Measurements from ENCODE around the gene SETD1A. TPM values are rescaled to one million over a fixed set of nuclear protein-coding genes. Genes with fewer than 3 reads are reported as not detected.

Gene SETD1A
- total RNA-seq, 6 donors from 2014 or later, result 9.1 to 30.4 (median 17.0) TPM

DNA sequence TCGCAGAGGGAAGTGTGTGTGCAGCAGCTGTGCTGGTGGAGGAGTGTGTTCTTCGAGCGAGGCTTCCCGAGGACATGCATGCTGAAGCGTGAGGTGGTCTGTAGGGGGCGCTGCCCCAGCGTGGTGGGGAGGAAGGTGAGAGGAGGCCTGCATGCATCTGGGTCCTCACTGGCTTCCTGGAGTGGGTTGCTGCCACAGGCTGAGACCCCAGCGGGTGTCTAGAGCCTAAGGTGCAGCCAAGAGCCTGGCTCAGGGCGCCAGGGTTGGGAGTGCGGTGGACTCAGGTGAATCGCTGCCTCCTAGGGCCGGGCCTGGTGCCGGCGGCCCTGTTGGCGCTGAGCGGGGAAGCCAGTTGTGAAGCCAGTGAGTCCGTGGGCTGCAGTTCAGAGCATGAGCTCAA lies 19.9 kb downstream of the SETD1A start:
- 82 to 91% methylated on average over 13 to 17 of the region's 17 CpGs for WGBS, 2 donors
- peak in 1 of 2 donors; percentile 66 for DNase-seq
- peaks cover 16 to 100% (median 88%) of the 10 kb centered on the region in 4 donors for H3K36me3 ChIP-seq

DNA sequence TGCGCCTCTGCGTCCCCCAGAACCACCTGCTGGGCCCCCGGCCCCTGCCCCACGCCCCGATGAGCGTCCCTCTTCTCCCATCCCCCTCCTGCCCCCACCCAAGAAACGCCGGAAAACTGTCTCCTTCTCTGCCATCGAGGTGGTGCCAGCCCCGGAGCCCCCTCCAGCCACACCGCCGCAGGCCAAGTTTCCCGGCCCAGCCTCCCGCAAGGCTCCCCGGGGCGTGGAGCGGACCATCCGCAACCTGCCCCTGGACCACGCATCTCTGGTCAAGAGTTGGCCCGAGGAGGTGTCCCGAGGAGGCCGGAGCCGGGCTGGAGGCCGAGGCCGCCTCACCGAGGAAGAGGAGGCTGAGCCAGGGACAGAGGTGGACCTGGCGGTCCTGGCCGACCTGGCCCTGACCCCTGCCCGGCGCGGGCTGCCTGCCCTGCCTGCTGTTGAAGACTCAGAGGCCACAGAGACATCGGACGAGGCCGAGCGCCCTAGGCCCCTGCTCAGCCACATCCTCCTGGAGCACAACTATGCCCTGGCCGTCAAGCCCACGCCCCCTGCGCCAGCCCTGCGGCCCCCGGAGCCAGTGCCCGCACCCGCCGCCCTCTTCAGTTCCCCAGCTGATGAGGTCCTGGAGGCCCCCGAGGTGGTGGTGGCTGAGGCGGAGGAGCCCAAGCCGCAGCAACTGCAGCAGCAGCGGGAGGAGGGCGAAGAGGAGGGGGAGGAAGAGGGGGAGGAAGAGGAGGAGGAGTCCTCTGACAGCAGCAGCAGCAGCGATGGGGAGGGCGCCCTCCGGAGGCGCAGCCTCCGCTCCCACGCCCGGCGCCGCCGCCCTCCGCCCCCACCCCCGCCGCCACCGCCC lies 21.8 kb downstream of the SETD1A start:
- TF ChIP-seq POLR2AphosphoS5 (IDR thresholded peaks at IDR 0.05), result no peak
- no peak for TF ChIP-seq POLR2A (IDR thresholded peaks at IDR 0.05)
- TF ChIP-seq, protein P1, sequence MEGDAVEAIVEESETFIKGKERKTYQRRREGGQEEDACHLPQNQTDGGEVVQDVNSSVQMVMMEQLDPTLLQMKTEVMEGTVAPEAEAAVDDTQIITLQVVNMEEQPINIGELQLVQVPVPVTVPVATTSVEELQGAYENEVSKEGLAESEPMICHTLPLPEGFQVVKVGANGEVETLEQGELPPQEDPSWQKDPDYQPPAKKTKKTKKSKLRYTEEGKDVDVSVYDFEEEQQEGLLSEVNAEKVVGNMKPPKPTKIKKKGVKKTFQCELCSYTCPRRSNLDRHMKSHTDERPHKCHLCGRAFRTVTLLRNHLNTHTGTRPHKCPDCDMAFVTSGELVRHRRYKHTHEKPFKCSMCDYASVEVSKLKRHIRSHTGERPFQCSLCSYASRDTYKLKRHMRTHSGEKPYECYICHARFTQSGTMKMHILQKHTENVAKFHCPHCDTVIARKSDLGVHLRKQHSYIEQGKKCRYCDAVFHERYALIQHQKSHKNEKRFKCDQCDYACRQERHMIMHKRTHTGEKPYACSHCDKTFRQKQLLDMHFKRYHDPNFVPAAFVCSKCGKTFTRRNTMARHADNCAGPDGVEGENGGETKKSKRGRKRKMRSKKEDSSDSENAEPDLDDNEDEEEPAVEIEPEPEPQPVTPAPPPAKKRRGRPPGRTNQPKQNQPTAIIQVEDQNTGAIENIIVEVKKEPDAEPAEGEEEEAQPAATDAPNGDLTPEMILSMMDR (IDR thresholded peaks at IDR 0.05), result no peak
- TF ChIP-seq EP300 (IDR thresholded peaks at IDR 0.05), result no peak
- Histone ChIP-seq H3K4me3 (no peak overlapping the region), H3K27me3 (no peaks in the 10 kb centered on the region), H3K36me3 (peaks cover 16 to 100% (median 87%) of the 10 kb centered on the region in 4 donors), H3K27ac (no peak overlapping the region), H3K9me3 (no peaks in the 10 kb centered on the region), H3K4me1 (no peaks in the 10 kb centered on the region)
- 93 to 96% methylated on average over 10 to 58 of the region's 62 CpGs for WGBS, 2 donors
- DNase-seq (peak in 1 of 2 donors; percentile 81), ATAC-seq (ENCODE audit: low FRiP score in 2 of 2) (no peak)

More for the DNA sequence above, 19.9 kb downstream of the SETD1A start:
- no peak for TF ChIP-seq POLR2AphosphoS5 (IDR thresholded peaks at IDR 0.05)
- TF ChIP-seq EP300 (IDR thresholded peaks at IDR 0.05), result no peak
- TF ChIP-seq POLR2A (IDR thresholded peaks at IDR 0.05), result no peak
- TF ChIP-seq, protein P1 (IDR thresholded peaks at IDR 0.05), result peak in 1 of 6 experiments; percentile 14
- Histone ChIP-seq H3K27ac (no peak overlapping the region), H3K9me3 (no peaks in the 10 kb centered on the region), H3K4me1 (no peaks in the 10 kb centered on the region), H3K4me3 (no peak overlapping the region), H3K27me3 (no peaks in the 10 kb centered on the region)
- no peak for ATAC-seq (ENCODE audit: low FRiP score in 2 of 2)

DNA sequence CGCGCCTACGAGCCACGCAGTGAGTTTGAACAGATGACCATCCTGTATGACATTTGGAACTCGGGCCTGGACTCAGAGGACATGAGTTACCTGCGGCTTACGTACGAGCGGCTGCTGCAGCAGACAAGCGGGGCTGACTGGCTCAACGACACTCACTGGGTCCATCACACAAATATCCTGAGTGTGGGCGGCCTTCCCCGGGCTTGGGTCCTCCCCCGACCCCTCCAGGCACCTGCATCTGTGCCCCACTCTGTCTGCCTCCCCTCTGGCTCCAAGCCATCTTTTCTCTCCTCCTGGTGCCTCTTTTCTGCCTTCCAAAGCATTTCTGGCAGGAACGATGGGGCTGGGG lies 22.4 kb downstream of the SETD1A start:
- no peak for ATAC-seq (ENCODE audit: low FRiP score in 2 of 2)
- H3K36me3 ChIP-seq, result peaks cover 16 to 98% (median 82%) of the 10 kb centered on the region in 4 donors

DNA sequence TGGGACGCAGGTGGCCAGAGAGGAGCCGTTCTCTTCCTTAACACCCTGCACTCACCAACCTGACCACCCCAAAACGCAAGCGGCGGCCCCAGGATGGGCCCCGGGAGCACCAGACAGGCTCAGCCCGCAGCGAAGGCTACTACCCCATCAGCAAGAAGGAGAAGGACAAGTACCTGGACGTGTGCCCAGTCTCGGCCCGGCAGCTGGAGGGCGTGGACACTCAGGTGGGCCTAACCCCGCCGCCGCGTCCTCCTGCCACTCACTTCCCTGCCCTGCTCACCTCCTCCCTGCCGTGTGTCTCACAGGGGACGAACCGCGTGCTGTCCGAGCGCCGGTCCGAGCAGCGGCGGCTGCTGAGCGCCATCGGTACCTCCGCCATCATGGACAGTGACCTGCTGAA lies 22.9 kb downstream of the SETD1A start:
- DNase-seq, result peak in 1 of 2 donors; percentile 83
- WGBS, 2 donors, result 87 to 94% methylated on average over 5 to 21 of the region's 29 CpGs
- no peak overlapping the region for H3K4me3 ChIP-seq

More for the DNA sequence above, 22.4 kb downstream of the SETD1A start:
- no peaks in the 10 kb centered on the region for H3K9me3 ChIP-seq
- H3K4me3 ChIP-seq, result no peak overlapping the region
- WGBS, 2 donors, result 88 to 90% methylated on average over 8 to 15 of the region's 15 CpGs
- no peak for DNase-seq
- no peak overlapping the region for H3K27ac ChIP-seq
- H3K27me3 ChIP-seq, result no peaks in the 10 kb centered on the region
- peaks cover under 1 to 4% (median 2%) of the 10 kb centered on the region in 4 donors for H3K4me1 ChIP-seq
- TF ChIP-seq POLR2AphosphoS5 (IDR thresholded peaks at IDR 0.05) (no peak), EP300 (IDR thresholded peaks at IDR 0.05) (no peak), POLR2A (IDR thresholded peaks at IDR 0.05) (no peak)
- TF ChIP-seq, protein P1 (IDR thresholded peaks at IDR 0.05), result no peak

More for the DNA sequence above, 22.9 kb downstream of the SETD1A start:
- Histone ChIP-seq H3K27me3 (no peaks in the 10 kb centered on the region), H3K27ac (no peak overlapping the region), H3K4me1 (peaks cover 5 to 8% (median 6%) of the 10 kb centered on the region in 4 donors), H3K9me3 (no peaks in the 10 kb centered on the region), H3K36me3 (peaks cover 16 to 93% (median 78%) of the 10 kb centered on the region in 4 donors)
- TF ChIP-seq, protein P1 (IDR thresholded peaks at IDR 0.05), result no peak
- TF ChIP-seq EP300 (IDR thresholded peaks at IDR 0.05), result no peak
- no peak for TF ChIP-seq POLR2A (IDR thresholded peaks at IDR 0.05)
- no peak for TF ChIP-seq POLR2AphosphoS5 (IDR thresholded peaks at IDR 0.05)
- no peak for ATAC-seq (ENCODE audit: low FRiP score in 2 of 2)

Data from upper lobe of left lung (tissue), 6 donors.